Measurements from ENCODE around the gene CRABP1.

DNA sequence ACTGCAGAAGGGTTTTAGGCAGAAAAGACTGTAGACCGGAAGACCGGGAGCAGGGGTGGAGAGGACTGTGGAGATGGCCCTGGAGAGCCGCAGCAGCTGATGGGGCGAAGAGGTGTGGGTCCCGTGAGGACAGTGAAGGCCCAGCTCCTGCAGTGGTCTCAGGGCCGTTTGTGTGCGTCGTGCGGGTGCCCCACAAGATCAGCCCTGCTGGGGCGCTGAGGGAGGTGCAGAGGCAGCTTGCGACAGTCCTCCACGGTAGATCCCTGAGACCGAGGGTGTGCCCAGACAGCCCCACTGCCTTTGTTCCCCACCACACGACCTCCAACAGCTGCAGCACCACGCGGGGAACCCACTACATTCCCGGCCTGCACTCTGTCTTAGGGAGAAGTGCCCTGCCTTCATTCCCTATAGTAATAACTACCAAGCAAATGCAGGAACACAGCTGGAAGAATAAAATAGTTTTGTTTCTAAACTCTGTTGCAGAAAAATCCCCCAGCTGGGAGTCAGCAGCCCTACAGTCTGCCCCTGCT is 19.0 kb upstream of the CRABP1 start:
- no peak for TF ChIP-seq POLR2AphosphoS5 (IDR thresholded peaks at IDR 0.05)
- TF ChIP-seq, protein P1, sequence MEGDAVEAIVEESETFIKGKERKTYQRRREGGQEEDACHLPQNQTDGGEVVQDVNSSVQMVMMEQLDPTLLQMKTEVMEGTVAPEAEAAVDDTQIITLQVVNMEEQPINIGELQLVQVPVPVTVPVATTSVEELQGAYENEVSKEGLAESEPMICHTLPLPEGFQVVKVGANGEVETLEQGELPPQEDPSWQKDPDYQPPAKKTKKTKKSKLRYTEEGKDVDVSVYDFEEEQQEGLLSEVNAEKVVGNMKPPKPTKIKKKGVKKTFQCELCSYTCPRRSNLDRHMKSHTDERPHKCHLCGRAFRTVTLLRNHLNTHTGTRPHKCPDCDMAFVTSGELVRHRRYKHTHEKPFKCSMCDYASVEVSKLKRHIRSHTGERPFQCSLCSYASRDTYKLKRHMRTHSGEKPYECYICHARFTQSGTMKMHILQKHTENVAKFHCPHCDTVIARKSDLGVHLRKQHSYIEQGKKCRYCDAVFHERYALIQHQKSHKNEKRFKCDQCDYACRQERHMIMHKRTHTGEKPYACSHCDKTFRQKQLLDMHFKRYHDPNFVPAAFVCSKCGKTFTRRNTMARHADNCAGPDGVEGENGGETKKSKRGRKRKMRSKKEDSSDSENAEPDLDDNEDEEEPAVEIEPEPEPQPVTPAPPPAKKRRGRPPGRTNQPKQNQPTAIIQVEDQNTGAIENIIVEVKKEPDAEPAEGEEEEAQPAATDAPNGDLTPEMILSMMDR (IDR thresholded peaks at IDR 0.05 in 8 of 11, conservative IDR thresholded peaks at IDR 0.05 in 3 of 11): no peak
- no peak for TF ChIP-seq POLR2A (IDR thresholded peaks at IDR 0.05)

Data from spleen (tissue), 7 donors.